ENCODE data around the gene CAMTA1.
A peak's percentile ranks its signal among the peaks of the same experiment; 100 is the strongest.

The CAMTA1 gene

GRCh38 chr1:7611421-7612010 is 826.3 kb downstream of the CAMTA1 start:
- H3K4me3 ChIP-seq (ENCODE audit: low read length) = no peak overlapping the region
- DNase-seq (ENCODE audit: low read depth) = no peak
- TF ChIP-seq CTCF (conservative IDR thresholded peaks at IDR 0.05; ENCODE audit: low read depth, low read length) = no peak

- no peak for DNase-seq (ENCODE audit: low read depth)
- no peak for TF ChIP-seq CTCF (conservative IDR thresholded peaks at IDR 0.05; ENCODE audit: low read depth, low read length)
- H3K4me3 ChIP-seq (ENCODE audit: low read length) = no peak overlapping the region
These were observed 828.0 kb downstream of the CAMTA1 start for GRCh38 chr1:7613106-7613850.

GRCh38 chr1:7613851-7614205 is 828.6 kb downstream of the CAMTA1 start:
- no peak overlapping the region for H3K4me3 ChIP-seq (ENCODE audit: low read length)
- no peak for DNase-seq (ENCODE audit: low read depth)
- TF ChIP-seq CTCF (conservative IDR thresholded peaks at IDR 0.05; ENCODE audit: low read depth, low read length) = no peak

GRCh38 chr1:7614576-7615074 is 829.4 kb downstream of the CAMTA1 start:
- no peak overlapping the region for H3K4me3 ChIP-seq (ENCODE audit: low read length)
- no peak for DNase-seq (ENCODE audit: low read depth)
- TF ChIP-seq CTCF (conservative IDR thresholded peaks at IDR 0.05; ENCODE audit: low read depth, low read length) = no peak

- no peak overlapping the region for H3K4me3 ChIP-seq (ENCODE audit: low read length)
- no peak for TF ChIP-seq CTCF (conservative IDR thresholded peaks at IDR 0.05; ENCODE audit: low read depth, low read length)
- no peak for DNase-seq (ENCODE audit: low read depth)
These were observed 829.9 kb downstream of the CAMTA1 start for GRCh38 chr1:7615138-7615537.

- no peak for TF ChIP-seq CTCF (conservative IDR thresholded peaks at IDR 0.05; ENCODE audit: low read depth, low read length)
- DNase-seq (ENCODE audit: low read depth) = peak; percentile 4
- no peak overlapping the region for H3K4me3 ChIP-seq (ENCODE audit: low read length)
These were observed 831.0 kb downstream of the CAMTA1 start for GRCh38 chr1:7616076-7616832.

All from retinal pigment epithelial cell (primary cell).